WTC11 (cell line): Measurements from ENCODE around the gene DPEP2. TPM values are rescaled to one million over a fixed set of nuclear protein-coding genes. Genes with fewer than 3 reads are reported as not detected.

Source experiments
- ATAC-seq: fragments of 200-7000 bp; cut with Tn5 transposase; 2 replicates; pipeline ENCODE4 v1.10.0; 2021; ENCODE audit warnings: mild to moderate bottlenecking, moderate library complexity
- CTCF ChIA-PET: fragments of 300-600 bp; sonication (Branson Sonifier 250); formaldehyde crosslinking; loops from one replicate; lab custom pipeline; 2021; ENCODE audit warnings: antibody characterized with exemption; lab: Charles Lee
- POLR2A ChIA-PET: fragments of 350-600 bp; sonication (Branson Sonifier 250); formaldehyde crosslinking; loops from one replicate; lab custom pipeline; 2021; ENCODE audit warnings: antibody characterized with exemption; lab: Charles Lee
- DNase-seq: peaks from one replicate; pipeline ENCODE4 v3.0.0; 2021; ENCODE audit warnings: low spot score
- H3K27ac Mint-ChIP-seq: 2 replicates; pipeline ENCODE4 v1.8.0; 2021; ENCODE audit warnings: mixed read lengths
- H3K27me3 Mint-ChIP-seq: 2 replicates; pipeline ENCODE4 v1.8.0; 2021; ENCODE audit warnings: low read depth, mild to moderate bottlenecking, moderate library complexity, mixed read lengths
- H3K36me3 Mint-ChIP-seq: 2 replicates; pipeline ENCODE4 v1.8.0; 2021; ENCODE audit warnings: mixed read lengths
- H3K4me1 Mint-ChIP-seq: 2 replicates; pipeline ENCODE4 v1.8.0; 2022; ENCODE audit warnings: mixed read lengths
- H3K4me3 Mint-ChIP-seq: 2 replicates; pipeline ENCODE4 v1.8.0; 2021; ENCODE audit warnings: mild to moderate bottlenecking, moderate library complexity, mixed read lengths
- H3K9me3 Mint-ChIP-seq: 2 replicates; pipeline ENCODE4 v1.8.0; 2021; ENCODE audit warnings: mixed read lengths
- ESRRA ChIP-seq: sonication (generic); formaldehyde crosslinking; IDR thresholded peaks from 2 replicates; pipeline ENCODE4 v1.8.1; 2022; ENCODE audit warnings: mild to moderate bottlenecking, missing genetic modification reagents, borderline replicate concordance
- FOXK1 ChIP-seq: sonication (generic); formaldehyde crosslinking; IDR thresholded peaks from 2 replicates; pipeline ENCODE4 v1.8.0; 2022; ENCODE audit warnings: mild to moderate bottlenecking, moderate library complexity, missing genetic modification reagents
- JAZF1 ChIP-seq: fragments of 250-450 bp; sonication (Bioruptor Pico); IDR thresholded peaks from 2 replicates; pipeline ENCODE4 v1.9.0; 2021; ENCODE audit warnings: moderate library complexity, mild to moderate bottlenecking, inconsistent platforms
- MXD4 ChIP-seq: fragments of 250-450 bp; sonication (Bioruptor Pico); IDR thresholded peaks from 2 replicates; pipeline ENCODE4 v1.8.0; 2021; ENCODE audit warnings: mild to moderate bottlenecking, moderate library complexity, borderline replicate concordance
- NFATC4 ChIP-seq: fragments of 250-450 bp; sonication (Bioruptor Pico); IDR thresholded peaks from 2 replicates; pipeline ENCODE4 v1.9.0; 2021; ENCODE audit warnings: mild to moderate bottlenecking
- NR1H2 ChIP-seq: sonication (generic); formaldehyde crosslinking; IDR thresholded peaks from 2 replicates; pipeline ENCODE4 v1.9.0; 2021; ENCODE audit warnings: mild to moderate bottlenecking, moderate library complexity, missing genetic modification reagents
- RORB ChIP-seq: fragments of 250-450 bp; sonication (Bioruptor Pico); IDR thresholded peaks from 2 replicates; pipeline ENCODE4 v1.9.0; 2021; ENCODE audit warnings: mild to moderate bottlenecking
- SMAD3 ChIP-seq: sonication (generic); formaldehyde crosslinking; IDR thresholded peaks from 2 replicates; pipeline ENCODE4 v1.8.0; 2022; ENCODE audit warnings: missing genetic modification reagents, mild to moderate bottlenecking, borderline replicate concordance
- ZNF219 ChIP-seq: sonication (generic); formaldehyde crosslinking; IDR thresholded peaks from 2 replicates; pipeline ENCODE4 v1.8.0; 2023; ENCODE audit warnings: missing genetic modification reagents, mild to moderate bottlenecking, borderline replicate concordance
- total RNA-seq: library from RNA; stranded (reverse); gene quantifications from 3 replicates; pipeline ENCODE4 v1.2.3, GENCODE V29; 2021
- TF ChIP-seq, protein P1 (sequence below): fragments of 200-600 bp; IDR thresholded peaks from 2 replicates; pipeline ENCODE4 v1.8.0; 2022; ENCODE audit warnings: antibody characterized with exemption
- TF ChIP-seq, protein P2 (sequence below): sonication (generic); formaldehyde crosslinking; IDR thresholded peaks from 2 replicates; pipeline ENCODE4 v1.8.0; 2022; ENCODE audit warnings: mild to moderate bottlenecking, missing genetic modification reagents
- TF ChIP-seq, protein P3 (sequence below): sonication (generic); formaldehyde crosslinking; IDR thresholded peaks from 2 replicates; pipeline ENCODE4 v1.8.0; 2023; ENCODE audit warnings: missing genetic modification reagents
- TF ChIP-seq, protein P4 (sequence below): sonication (generic); formaldehyde crosslinking; IDR thresholded peaks from 2 replicates; pipeline ENCODE4 v1.8.0; 2023; ENCODE audit warnings: mild to moderate bottlenecking, missing genetic modification reagents
- TF ChIP-seq, protein P5 (sequence below): fragments of 250-450 bp; sonication (Bioruptor Pico); IDR thresholded peaks from 2 replicates; pipeline ENCODE4 v1.8.0; 2021; ENCODE audit warnings: mild to moderate bottlenecking
- TF ChIP-seq, protein P6 (sequence below): sonication (generic); formaldehyde crosslinking; IDR thresholded peaks from 2 replicates; pipeline ENCODE4 v1.8.1; 2023; ENCODE audit warnings: mild to moderate bottlenecking, missing genetic modification reagents, moderate library complexity
- TF ChIP-seq, protein P7 (sequence below): sonication (generic); formaldehyde crosslinking; IDR thresholded peaks from 2 replicates; pipeline ENCODE4 v1.8.1; 2023; ENCODE audit warnings: mild to moderate bottlenecking, missing genetic modification reagents
- TF ChIP-seq, protein P8 (sequence below): sonication (generic); formaldehyde crosslinking; IDR thresholded peaks from 2 replicates; pipeline ENCODE4 v1.8.1; 2023; ENCODE audit warnings: mild to moderate bottlenecking, missing genetic modification reagents, moderate library complexity
- TF ChIP-seq, protein P9 (sequence below): fragments of 250-450 bp; sonication (Bioruptor Pico); IDR thresholded peaks from 2 replicates; pipeline ENCODE4 v1.9.0; 2021; ENCODE audit warnings: moderate library complexity, mild to moderate bottlenecking, inconsistent platforms, borderline replicate concordance

Gene DPEP2
- total RNA-seq, 1 experiment from 2014 or later, result 0.13 TPM

DNA sequence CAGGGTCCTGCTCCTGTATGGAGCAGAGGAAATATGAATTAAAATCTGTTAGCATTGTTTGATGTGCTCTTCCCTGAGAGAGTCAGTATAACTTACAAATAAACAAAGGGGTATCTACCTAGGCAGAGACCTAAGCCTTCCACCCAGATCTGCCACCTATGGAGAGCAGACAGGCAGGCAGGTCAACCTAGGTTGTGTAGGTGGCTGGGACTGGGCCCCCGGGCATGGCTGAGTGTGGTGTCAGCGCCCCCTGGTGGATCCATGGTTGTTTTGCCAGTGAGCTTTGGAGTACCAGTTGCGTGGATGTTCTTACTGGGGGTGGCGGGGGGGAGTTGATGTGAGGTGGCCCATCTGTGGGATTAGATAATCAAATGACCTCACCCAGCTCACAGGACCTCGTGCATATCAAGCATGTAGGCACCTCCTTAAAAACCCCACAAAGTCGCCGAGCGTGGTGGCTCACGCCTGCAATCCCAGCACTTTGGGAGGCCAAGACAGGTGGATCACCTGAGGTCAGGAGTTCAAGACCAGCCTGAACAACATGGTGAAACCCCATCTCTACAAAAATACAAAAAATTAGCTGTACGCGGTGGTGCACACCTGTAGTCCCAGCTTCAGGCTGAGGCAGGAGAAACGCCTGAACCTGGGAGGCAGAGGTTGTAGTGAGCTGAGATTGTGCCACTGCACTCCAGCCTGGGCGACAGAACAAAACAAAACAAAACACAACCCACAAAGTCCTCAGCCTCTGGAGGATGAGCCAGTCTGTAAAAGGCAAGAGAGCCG, 41.4 kb upstream of the DPEP2 start:
- H3K36me3 Mint-ChIP-seq, result peaks cover 8% of the 10 kb centered on the region
- CTCF ChIA-PET, result interaction anchor here (0.5 to 2.0 kb wide), 54 partner anchors 12 to 930 kb away, joined by 3 to 29 read pairs (median 4); partner anchors contain the start of genes DDX28, DPEP2NB, DPEP3 and DUS2
- no peak overlapping the region for H3K4me3 Mint-ChIP-seq
- peak overlapping the region; percentile 86 for H3K27ac Mint-ChIP-seq
- ATAC-seq, result peak; percentile 100
- no peaks in the 10 kb centered on the region for H3K27me3 Mint-ChIP-seq
- H3K9me3 Mint-ChIP-seq, result no peaks in the 10 kb centered on the region
- no peaks in the 10 kb centered on the region for H3K4me1 Mint-ChIP-seq
- TF ChIP-seq, protein P1, sequence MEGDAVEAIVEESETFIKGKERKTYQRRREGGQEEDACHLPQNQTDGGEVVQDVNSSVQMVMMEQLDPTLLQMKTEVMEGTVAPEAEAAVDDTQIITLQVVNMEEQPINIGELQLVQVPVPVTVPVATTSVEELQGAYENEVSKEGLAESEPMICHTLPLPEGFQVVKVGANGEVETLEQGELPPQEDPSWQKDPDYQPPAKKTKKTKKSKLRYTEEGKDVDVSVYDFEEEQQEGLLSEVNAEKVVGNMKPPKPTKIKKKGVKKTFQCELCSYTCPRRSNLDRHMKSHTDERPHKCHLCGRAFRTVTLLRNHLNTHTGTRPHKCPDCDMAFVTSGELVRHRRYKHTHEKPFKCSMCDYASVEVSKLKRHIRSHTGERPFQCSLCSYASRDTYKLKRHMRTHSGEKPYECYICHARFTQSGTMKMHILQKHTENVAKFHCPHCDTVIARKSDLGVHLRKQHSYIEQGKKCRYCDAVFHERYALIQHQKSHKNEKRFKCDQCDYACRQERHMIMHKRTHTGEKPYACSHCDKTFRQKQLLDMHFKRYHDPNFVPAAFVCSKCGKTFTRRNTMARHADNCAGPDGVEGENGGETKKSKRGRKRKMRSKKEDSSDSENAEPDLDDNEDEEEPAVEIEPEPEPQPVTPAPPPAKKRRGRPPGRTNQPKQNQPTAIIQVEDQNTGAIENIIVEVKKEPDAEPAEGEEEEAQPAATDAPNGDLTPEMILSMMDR, result peak; percentile 88
- TF ChIP-seq ZNF219 (CRISPR knock-in tag), result no peak
- TF ChIP-seq, protein P2, sequence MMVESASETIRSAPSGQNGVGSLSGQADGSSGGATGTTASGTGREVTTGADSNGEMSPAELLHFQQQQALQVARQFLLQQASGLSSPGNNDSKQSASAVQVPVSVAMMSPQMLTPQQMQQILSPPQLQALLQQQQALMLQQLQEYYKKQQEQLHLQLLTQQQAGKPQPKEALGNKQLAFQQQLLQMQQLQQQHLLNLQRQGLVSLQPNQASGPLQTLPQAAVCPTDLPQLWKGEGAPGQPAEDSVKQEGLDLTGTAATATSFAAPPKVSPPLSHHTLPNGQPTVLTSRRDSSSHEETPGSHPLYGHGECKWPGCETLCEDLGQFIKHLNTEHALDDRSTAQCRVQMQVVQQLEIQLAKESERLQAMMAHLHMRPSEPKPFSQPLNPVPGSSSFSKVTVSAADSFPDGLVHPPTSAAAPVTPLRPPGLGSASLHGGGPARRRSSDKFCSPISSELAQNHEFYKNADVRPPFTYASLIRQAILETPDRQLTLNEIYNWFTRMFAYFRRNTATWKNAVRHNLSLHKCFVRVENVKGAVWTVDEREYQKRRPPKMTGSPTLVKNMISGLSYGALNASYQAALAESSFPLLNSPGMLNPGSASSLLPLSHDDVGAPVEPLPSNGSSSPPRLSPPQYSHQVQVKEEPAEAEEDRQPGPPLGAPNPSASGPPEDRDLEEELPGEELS, result no peak
- POLR2A ChIA-PET, result interaction anchor here (0.7 to 1.0 kb wide), 2 partner anchors 17 to 1029 kb away, joined by 4 to 9 read pairs; partner anchors contain the start of genes DDX28 and DUS2
- peak; percentile 93 for DNase-seq

DNA sequence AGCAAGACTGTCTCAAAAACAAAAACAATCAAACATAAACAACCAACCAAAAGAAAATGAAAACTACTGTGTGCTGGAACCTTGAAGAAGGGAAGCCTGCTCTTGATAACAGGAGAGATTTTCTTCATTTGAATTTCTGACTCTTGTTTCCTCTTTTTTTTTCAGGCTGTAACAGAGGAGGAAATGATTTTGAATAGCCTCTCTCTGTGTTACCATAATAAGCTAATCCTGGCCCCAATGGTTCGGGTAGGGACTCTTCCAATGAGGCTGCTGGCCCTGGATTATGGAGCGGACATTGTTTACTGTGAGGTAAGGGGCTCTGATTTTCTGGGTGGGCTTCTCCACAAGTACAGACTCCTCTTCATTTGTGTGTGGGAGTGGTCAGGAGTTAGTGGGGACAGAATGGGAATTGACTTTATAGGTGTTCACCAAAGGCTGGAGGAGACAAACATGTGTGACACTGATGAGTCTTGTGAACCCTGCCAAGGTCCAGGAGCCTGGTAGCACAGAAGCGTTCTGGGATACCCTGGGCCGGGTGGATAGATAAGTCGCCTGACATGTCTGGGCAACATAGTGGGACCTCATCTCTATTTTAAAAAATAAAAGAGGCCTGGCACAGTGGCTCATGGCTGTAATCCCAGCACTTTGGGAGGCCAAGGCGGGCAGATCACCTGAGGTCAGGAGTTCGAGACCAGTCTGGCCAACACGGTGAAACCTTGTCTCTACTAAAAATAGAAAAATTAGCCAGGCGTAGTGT, 38.7 kb upstream of the DPEP2 start:
- ChIA-PET CTCF (interaction anchor here (0.7 to 1.5 kb wide), 2 partner anchors 69 to 96 kb away, joined by 3 to 4 read pairs; no protein-coding TSS in a partner anchor), POLR2A (interaction anchor here (0.5 kb wide), 1 partner anchor 37 kb away, joined by 3 read pairs; no protein-coding TSS in a partner anchor)
- no peak overlapping the region; the same call in 1 of the 2 replicates for H3K27ac Mint-ChIP-seq
- ATAC-seq (no peak), DNase-seq (no peak)
- peaks cover 8% of the 10 kb centered on the region for H3K36me3 Mint-ChIP-seq
- H3K4me1 Mint-ChIP-seq, result no peaks in the 10 kb centered on the region
- no peaks in the 10 kb centered on the region for H3K27me3 Mint-ChIP-seq
- H3K9me3 Mint-ChIP-seq, result no peaks in the 10 kb centered on the region
- no peak overlapping the region for H3K4me3 Mint-ChIP-seq
- TF ChIP-seq, protein P3, sequence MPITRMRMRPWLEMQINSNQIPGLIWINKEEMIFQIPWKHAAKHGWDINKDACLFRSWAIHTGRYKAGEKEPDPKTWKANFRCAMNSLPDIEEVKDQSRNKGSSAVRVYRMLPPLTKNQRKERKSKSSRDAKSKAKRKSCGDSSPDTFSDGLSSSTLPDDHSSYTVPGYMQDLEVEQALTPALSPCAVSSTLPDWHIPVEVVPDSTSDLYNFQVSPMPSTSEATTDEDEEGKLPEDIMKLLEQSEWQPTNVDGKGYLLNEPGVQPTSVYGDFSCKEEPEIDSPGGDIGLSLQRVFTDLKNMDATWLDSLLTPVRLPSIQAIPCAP (CRISPR knock-in tag), result no peak
- TF ChIP-seq, protein P4, sequence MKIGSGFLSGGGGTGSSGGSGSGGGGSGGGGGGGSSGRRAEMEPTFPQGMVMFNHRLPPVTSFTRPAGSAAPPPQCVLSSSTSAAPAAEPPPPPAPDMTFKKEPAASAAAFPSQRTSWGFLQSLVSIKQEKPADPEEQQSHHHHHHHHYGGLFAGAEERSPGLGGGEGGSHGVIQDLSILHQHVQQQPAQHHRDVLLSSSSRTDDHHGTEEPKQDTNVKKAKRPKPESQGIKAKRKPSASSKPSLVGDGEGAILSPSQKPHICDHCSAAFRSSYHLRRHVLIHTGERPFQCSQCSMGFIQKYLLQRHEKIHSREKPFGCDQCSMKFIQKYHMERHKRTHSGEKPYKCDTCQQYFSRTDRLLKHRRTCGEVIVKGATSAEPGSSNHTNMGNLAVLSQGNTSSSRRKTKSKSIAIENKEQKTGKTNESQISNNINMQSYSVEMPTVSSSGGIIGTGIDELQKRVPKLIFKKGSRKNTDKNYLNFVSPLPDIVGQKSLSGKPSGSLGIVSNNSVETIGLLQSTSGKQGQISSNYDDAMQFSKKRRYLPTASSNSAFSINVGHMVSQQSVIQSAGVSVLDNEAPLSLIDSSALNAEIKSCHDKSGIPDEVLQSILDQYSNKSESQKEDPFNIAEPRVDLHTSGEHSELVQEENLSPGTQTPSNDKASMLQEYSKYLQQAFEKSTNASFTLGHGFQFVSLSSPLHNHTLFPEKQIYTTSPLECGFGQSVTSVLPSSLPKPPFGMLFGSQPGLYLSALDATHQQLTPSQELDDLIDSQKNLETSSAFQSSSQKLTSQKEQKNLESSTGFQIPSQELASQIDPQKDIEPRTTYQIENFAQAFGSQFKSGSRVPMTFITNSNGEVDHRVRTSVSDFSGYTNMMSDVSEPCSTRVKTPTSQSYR (CRISPR knock-in tag), result no peak
- TF ChIP-seq SMAD3 (CRISPR knock-in tag) (no peak), NR1H2 (CRISPR knock-in tag) (no peak), NFATC4 (no peak), FOXK1 (CRISPR knock-in tag) (no peak), MXD4 (CRISPR knock-in tag) (no peak), ESRRA (CRISPR knock-in tag) (no peak), ZNF219 (CRISPR knock-in tag) (no peak), RORB (CRISPR knock-in tag) (no peak), JAZF1 (CRISPR knock-in tag) (no peak)
- TF ChIP-seq, protein P5, sequence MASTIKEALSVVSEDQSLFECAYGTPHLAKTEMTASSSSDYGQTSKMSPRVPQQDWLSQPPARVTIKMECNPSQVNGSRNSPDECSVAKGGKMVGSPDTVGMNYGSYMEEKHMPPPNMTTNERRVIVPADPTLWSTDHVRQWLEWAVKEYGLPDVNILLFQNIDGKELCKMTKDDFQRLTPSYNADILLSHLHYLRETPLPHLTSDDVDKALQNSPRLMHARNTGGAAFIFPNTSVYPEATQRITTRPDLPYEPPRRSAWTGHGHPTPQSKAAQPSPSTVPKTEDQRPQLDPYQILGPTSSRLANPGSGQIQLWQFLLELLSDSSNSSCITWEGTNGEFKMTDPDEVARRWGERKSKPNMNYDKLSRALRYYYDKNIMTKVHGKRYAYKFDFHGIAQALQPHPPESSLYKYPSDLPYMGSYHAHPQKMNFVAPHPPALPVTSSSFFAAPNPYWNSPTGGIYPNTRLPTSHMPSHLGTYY (CRISPR knock-in tag), result no peak
- TF ChIP-seq, protein P6, sequence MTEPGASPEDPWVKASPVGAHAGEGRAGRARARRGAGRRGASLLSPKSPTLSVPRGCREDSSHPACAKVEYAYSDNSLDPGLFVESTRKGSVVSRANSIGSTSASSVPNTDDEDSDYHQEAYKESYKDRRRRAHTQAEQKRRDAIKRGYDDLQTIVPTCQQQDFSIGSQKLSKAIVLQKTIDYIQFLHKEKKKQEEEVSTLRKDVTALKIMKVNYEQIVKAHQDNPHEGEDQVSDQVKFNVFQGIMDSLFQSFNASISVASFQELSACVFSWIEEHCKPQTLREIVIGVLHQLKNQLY (CRISPR knock-in tag), result no peak
- TF ChIP-seq, protein P7, sequence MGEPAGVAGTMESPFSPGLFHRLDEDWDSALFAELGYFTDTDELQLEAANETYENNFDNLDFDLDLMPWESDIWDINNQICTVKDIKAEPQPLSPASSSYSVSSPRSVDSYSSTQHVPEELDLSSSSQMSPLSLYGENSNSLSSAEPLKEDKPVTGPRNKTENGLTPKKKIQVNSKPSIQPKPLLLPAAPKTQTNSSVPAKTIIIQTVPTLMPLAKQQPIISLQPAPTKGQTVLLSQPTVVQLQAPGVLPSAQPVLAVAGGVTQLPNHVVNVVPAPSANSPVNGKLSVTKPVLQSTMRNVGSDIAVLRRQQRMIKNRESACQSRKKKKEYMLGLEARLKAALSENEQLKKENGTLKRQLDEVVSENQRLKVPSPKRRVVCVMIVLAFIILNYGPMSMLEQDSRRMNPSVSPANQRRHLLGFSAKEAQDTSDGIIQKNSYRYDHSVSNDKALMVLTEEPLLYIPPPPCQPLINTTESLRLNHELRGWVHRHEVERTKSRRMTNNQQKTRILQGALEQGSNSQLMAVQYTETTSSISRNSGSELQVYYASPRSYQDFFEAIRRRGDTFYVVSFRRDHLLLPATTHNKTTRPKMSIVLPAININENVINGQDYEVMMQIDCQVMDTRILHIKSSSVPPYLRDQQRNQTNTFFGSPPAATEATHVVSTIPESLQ (CRISPR knock-in tag), result no peak
- TF ChIP-seq, protein P8, sequence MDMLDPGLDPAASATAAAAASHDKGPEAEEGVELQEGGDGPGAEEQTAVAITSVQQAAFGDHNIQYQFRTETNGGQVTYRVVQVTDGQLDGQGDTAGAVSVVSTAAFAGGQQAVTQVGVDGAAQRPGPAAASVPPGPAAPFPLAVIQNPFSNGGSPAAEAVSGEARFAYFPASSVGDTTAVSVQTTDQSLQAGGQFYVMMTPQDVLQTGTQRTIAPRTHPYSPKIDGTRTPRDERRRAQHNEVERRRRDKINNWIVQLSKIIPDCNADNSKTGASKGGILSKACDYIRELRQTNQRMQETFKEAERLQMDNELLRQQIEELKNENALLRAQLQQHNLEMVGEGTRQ (CRISPR knock-in tag), result no peak
- TF ChIP-seq, protein P9, sequence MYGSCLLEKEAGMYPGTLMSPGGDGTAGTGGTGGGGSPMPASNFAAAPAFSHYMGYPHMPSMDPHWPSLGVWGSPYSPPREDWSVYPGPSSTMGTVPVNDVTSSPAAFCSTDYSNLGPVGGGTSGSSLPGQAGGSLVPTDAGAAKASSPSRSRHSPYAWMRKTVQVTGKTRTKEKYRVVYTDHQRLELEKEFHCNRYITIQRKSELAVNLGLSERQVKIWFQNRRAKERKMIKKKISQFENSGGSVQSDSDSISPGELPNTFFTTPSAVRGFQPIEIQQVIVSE (CRISPR knock-in tag), result no peak
